HG02678 (cell line): ENCODE results near the gene PHACTR3.

ENCODE experiments used
- ATAC-seq: cut with Tn5 transposase; IDR thresholded peaks from one replicate; pipeline ENCODE4 v1.9.1; 2021; ENCODE audit warnings: mild to moderate bottlenecking, moderate library complexity; ENCODE audit not compliant: unreplicated experiment

The PHACTR3 gene

GRCh38 chr20:59573837-59574236 lies 30.5 kb upstream of the PHACTR3 start:
- ATAC-seq = no peak

GRCh38 chr20:59574308-59574707 lies 30.0 kb upstream of the PHACTR3 start:
- ATAC-seq = no peak

GRCh38 chr20:59575216-59575615 lies 29.1 kb upstream of the PHACTR3 start:
- no peak for ATAC-seq

GRCh38 chr20:59575653-59576052 lies 28.7 kb upstream of the PHACTR3 start:
- no peak for ATAC-seq

DNA sequence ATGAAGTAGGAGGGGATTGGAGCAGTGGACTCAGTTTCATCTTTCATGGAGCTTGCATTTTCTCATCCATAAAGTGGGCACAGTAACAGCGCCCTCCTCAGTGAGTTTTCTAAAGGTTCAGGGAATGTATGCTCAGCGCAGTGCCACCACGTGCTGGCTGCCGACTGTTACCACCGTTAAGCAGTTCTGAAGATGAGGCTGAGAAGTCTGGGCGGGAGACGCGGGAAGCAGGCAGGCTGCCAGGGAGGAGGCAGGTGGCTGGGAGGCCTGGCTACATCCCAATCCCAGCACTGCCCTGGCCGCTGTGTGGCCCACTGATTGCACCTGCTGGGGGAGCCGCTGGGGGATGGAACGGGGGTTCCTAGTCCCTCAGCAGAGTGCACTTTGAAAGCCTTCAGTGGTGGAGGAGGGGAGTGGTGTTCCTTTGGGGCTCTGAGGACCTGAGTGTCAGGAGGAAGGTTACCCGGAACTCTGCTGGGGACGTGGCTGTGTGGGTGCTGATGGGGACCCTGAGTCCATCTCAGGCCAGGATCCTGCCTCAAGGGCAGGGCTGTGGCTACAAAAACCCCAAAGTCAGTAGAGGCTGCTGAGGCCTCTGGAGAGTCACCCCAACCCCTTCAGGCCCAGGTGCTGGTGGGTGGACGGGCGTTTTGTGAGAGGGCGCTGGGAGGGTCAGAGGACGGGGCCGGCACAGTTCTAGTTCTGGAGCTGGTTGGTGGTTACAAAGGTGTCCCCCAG lies 28.0 kb upstream of the PHACTR3 start:
- ATAC-seq = no peak

GRCh38 chr20:59577037-59577808 lies 27.1 kb upstream of the PHACTR3 start:
- no peak for ATAC-seq

GRCh38 chr20:59577809-59578435 lies 26.4 kb upstream of the PHACTR3 start:
- ATAC-seq = no peak

- no peak for ATAC-seq
Observed at GRCh38 chr20:59578436-59579403, 25.6 kb upstream of the PHACTR3 start.

GRCh38 chr20:59579404-59580145 lies 24.8 kb upstream of the PHACTR3 start:
- ATAC-seq = no peak

- ATAC-seq = no peak
Observed at GRCh38 chr20:59580146-59580946, 24.0 kb upstream of the PHACTR3 start.

DNA sequence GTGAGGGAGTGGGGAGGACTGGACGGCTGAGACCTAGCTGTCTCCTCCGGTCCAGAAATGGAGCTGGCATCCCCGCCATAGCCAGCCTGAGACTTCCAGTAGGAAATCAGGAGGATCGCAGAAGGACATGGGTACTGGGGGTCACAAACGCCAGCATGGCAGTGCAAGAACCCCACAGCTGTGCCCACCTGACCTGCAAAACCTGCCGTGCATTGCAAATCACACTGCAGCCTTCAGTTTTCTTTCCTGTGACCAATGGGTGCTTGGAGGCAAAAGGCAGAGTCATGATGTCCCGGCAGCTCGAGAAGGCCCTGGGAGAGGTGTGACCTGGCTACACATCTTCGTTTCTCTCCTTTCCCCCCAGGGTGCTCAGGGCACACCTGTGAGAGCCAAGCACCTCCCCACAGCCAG lies 23.3 kb upstream of the PHACTR3 start:
- no peak for ATAC-seq

DNA sequence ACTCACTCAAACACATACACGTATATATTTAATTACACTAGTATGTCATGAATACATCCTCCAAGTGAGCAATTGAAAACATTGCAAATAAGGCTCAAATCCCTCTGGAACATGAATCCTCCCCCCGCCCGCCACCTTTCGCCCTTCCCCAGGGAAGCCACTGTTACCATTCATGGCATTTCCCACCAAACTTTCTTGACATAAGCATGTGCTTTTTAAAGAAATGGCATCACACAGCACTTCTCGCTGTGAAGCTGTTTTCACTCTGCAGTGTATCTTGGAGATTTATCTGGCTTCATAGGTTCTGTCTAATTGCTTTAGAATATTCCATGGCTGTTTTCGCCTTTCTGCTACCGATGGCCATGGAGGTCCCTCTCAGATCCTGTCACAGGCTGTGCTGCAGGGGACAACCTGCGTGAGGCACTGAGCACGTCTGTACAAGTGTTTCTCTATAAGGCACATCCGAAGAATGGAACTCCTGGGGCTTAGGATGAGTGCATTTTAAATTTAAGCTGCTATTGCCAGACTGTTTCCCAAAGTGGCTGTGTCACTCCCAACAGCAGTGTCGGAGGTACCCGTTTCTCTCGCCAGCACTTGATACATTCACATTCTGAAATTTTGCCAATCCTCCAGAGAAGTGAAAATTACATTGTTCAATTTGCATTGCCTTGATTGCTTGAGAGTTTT lies 22.2 kb upstream of the PHACTR3 start:
- no peak for ATAC-seq

DNA sequence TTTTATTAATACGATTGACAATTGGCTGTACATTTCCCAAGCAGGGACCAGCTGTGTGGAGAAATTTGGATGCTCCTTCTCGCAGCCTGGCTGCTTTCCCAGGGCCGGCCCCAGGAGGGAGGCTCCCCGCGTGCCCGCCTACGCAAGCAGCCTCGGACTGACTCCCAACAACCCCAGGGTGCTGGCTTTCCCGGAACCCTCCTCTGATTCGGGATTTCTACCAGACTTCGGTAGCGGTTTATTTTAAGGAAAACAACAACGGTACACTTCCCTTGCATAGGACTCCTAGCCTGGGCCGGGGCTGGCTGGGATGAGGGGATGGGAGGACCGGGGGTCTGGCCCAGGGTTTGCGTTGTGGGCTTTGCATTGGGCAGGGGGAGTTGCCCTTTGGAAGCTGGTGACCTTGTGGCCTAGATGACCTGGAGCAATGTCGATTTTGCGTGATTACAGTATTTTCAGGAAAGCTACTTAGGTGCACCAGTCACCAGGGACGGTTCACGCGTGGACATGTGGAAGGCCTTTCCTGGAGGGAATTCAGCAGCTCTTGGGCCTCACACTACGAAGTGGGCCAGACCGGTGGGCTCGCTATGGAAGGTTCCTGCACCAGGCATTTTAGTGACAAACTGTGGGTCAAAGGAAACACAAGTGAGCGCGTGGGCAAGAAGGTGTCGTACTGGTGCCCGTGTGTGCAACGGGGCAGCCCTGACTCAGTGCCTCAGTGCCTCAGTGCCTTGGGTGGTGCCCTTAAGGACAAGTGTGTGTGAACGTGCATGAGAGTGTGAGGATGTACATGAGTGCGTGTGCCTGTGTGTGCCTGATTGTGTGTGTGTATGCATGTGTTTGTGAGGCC lies 20.7 kb upstream of the PHACTR3 start:
- no peak for ATAC-seq

DNA sequence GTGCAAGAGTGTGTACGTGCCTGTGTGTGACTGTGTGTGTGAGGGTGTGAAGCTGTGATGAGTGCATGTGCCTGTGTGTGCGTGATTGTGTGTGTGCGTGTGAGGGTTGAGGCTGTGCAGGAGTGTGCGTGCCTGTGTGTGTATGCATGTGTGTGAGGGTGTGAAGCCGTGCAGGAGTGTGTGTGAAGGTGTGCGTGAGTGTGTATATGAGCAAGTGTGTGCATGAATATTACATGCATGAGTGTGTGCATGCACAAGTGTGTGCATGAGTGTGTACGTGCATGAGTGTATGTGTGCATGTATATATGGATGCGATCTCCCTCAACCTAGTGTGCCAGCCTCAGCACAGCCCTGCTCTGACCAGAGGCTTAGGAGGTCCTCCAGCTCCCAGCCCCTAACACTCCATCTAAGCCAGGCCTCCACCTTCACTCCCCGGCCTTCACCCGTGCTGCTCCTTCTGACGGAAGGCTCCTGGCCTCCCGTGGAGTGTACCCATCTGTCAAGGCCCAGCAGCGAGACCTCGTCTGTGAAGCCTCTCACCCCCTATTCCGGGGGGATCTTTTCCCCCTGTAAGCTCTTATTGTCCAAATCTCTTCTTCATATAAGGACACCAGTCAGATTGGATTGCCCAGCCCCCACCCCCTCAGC lies 19.9 kb upstream of the PHACTR3 start:
- ATAC-seq = no peak

- ATAC-seq = no peak
Observed at GRCh38 chr20:59585714-59586409, 18.5 kb upstream of the PHACTR3 start.

DNA sequence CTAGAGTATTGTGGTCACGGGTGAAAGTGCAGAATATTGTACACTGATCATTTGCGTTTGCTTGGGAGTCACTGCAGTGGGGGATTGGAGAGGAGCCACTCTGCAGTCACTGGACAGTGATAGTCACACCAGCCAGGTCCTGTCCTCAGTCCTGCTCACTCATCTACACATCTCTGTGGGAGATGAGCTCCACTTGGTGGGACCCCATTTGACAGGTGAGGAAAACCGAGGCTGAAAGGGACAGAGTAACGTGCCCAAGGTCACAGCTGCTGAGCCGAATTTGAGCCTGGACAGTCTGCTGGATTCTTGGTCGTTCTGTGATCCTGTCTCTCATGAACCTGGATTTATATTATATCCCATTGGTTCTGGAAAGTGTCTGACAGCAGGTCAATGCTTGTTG lies 17.7 kb upstream of the PHACTR3 start:
- ATAC-seq = no peak

DNA sequence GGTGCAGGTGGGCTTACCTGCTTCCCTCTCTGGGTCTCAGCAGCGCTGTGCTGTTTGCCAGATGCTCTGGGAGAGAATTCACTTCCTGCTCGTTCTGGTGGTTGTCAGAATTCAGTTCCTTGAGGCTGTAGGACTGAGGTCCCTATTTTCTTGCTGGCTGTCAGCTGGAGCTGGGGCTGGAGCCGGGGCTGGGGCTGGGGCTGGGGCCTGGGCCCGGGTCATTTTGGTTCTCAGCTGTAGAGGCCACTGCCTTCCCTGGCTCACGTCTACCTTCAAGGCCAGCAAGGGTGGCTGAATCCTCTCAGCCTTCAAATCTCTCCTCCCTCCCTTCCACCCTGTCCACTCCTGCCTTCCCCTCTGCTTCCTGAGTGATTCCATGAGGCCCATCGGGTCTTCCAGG lies 16.8 kb upstream of the PHACTR3 start:
- no peak for ATAC-seq
